Stimulated activated CD4-positive, alpha-beta T cell treated with anti-CD3 and anti-CD28 coated beads, Interleukin-12 subunit alpha, Interleukin-12 subunit beta, amount 100 ng/mL, for 48 hours (primary cell): ENCODE results near the gene BMP6.

Experiments used
- DNase-seq, 3 donors: peaks; one replicate each; pipeline ENCODE4 v3.0.0-alpha.2; 2020; ENCODE audit warnings: low read depth in 2 of 3, low spot score in 1 of 3

BMP6 gene

GRCh38 chr6:7747016-7747415 is 21.1 kb downstream of the BMP6 start:
- DNase-seq = no peak

GRCh38 chr6:7747433-7747832 is 21.5 kb downstream of the BMP6 start:
- DNase-seq = no peak

- no peak for DNase-seq
Measured at GRCh38 chr6:7747901-7748504, 22.1 kb downstream of the BMP6 start.

- no peak for DNase-seq
Measured at GRCh38 chr6:7749478-7749877, 23.6 kb downstream of the BMP6 start.

GRCh38 chr6:7750197-7750596 is 24.3 kb downstream of the BMP6 start:
- no peak for DNase-seq

GRCh38 chr6:7758456-7758855 is 32.6 kb downstream of the BMP6 start:
- DNase-seq = no peak

GRCh38 chr6:7759320-7759719 is 33.4 kb downstream of the BMP6 start:
- no peak for DNase-seq

- no peak for DNase-seq
Measured at GRCh38 chr6:7761051-7761450, 35.2 kb downstream of the BMP6 start.

GRCh38 chr6:7762760-7763159 is 36.9 kb downstream of the BMP6 start:
- DNase-seq = no peak

- no peak for DNase-seq
Measured at GRCh38 chr6:7763881-7764280, 38.0 kb downstream of the BMP6 start.

GRCh38 chr6:7765575-7766325 is 39.9 kb downstream of the BMP6 start:
- DNase-seq = no peak

- no peak for DNase-seq
Measured at GRCh38 chr6:7769702-7770101, 43.8 kb downstream of the BMP6 start.

- no peak for DNase-seq
Measured at GRCh38 chr6:7770111-7770510, 44.2 kb downstream of the BMP6 start.

- no peak for DNase-seq
Measured at GRCh38 chr6:7770601-7771000, 44.7 kb downstream of the BMP6 start.

- no peak for DNase-seq
Measured at GRCh38 chr6:7773322-7773721, 47.4 kb downstream of the BMP6 start.

- DNase-seq = no peak
Measured at GRCh38 chr6:7773914-7774313, 48.0 kb downstream of the BMP6 start.

- DNase-seq = no peak
Measured at GRCh38 chr6:7776509-7776908, 50.6 kb downstream of the BMP6 start.

GRCh38 chr6:7777074-7777473 is 51.2 kb downstream of the BMP6 start:
- DNase-seq = no peak

GRCh38 chr6:7781240-7781639 is 55.3 kb downstream of the BMP6 start:
- no peak for DNase-seq

GRCh38 chr6:7784248-7784647 is 58.3 kb downstream of the BMP6 start:
- no peak for DNase-seq

GRCh38 chr6:7784706-7785105 is 58.8 kb downstream of the BMP6 start:
- no peak for DNase-seq

GRCh38 chr6:7785243-7786035 is 59.5 kb downstream of the BMP6 start:
- DNase-seq = no peak
